ENCODE measurements around the gene PHLDA2.

Gene PHLDA2

GRCh38 chr11:2883979-2884815 lies 45.0 kb downstream of the PHLDA2 start:
- DNase-seq (ENCODE audit: insufficient read length, low spot score) (no peak), FAIRE-seq (no peak)

GRCh38 chr11:2883640-2883978 lies 45.6 kb downstream of the PHLDA2 start:
- DNase-seq (ENCODE audit: insufficient read length, low spot score) (no peak), FAIRE-seq (no peak)

GRCh38 chr11:2882396-2883110 lies 46.7 kb downstream of the PHLDA2 start:
- DNase-seq (ENCODE audit: insufficient read length, low spot score) (no peak), FAIRE-seq (no peak)

- DNase-seq (ENCODE audit: insufficient read length, low spot score) (no peak), FAIRE-seq (no peak)
Observed at GRCh38 chr11:2881981-2882375, 47.2 kb downstream of the PHLDA2 start.

GRCh38 chr11:2881076-2881980 lies 47.9 kb downstream of the PHLDA2 start:
- no peak for FAIRE-seq
- DNase-seq (ENCODE audit: insufficient read length, low spot score) = no peak

- FAIRE-seq = no peak
- no peak for DNase-seq (ENCODE audit: insufficient read length, low spot score)
Observed at GRCh38 chr11:2880646-2881045, 48.6 kb downstream of the PHLDA2 start.

GRCh38 chr11:2878782-2879181 lies 50.4 kb downstream of the PHLDA2 start:
- no peak for DNase-seq (ENCODE audit: insufficient read length, low spot score)
- no peak for FAIRE-seq
